K562 (cell line): ENCODE data around the gene RUVBL2. TPM values are rescaled to one million over a fixed set of nuclear protein-coding genes. Genes with fewer than 3 reads are reported as not detected.
A peak's percentile ranks its signal among the peaks of the same experiment; 100 is the strongest.

Experiments used
- ATAC-seq: fragments of 200-7000 bp; cut with Tn5 transposase; 3 replicates; pipeline ENCODE4 v1.9.1; 2020; ENCODE audit warnings: moderate library complexity
- BruUV-seq: library from RNA; stranded (reverse); fragments of 400-500 nt; replicated peaks from 2 replicates; lab custom pipeline; 2021; lab: Mats Ljungman, UMichigan
- CTCF ChIA-PET: fragments of 300-600 bp; formaldehyde crosslinking; extraction: SDS; loops from one replicate; lab custom pipeline; 2021; ENCODE audit warnings: low intra/inter-chr PET ratio; lab: Yijun Ruan, JAX
- POLR2A ChIA-PET: fragments of 300-600, 350-650 bp; sonication (Branson Sonifier 250); formaldehyde crosslinking; extraction: SDS; loops from one replicate; lab custom pipeline; 2021; ENCODE audit warnings: antibody characterized with exemption, inconsistent platforms; lab: Yijun Ruan, JAX
- DNase-seq, 4 experiments: peaks; one replicate each; pipeline versions ENCODE4 v3.0.0 to v3.0.0-alpha.2; 2011 to 2018; ENCODE audit warnings: low spot score in 3 of 4, mixed read lengths in 3 of 4; ENCODE audit errors: extremely low read depth in 1 of 4
- FAIRE-seq: peaks from 2 replicates; lab custom pipeline; 2011; peaks lifted over from hg19 to GRCh38; lab: Jason Lieb, UNC
- H2AFZ ChIP-seq: 2 replicates; pipeline ENCODE4 v1.6.0; 2011; ENCODE audit warnings: low read depth, low read length, control low read depth, inconsistent platforms
- H3K27ac ChIP-seq: fragments of 200-600 bp; 3 replicates; pipeline ENCODE4 v1.8.0; 2011; ENCODE audit warnings: low read depth, mild to moderate bottlenecking, control low read depth, inconsistent platforms, low read length, moderate library complexity, mixed read lengths; ENCODE audit errors: extremely low read depth
- H3K27me3 ChIP-seq, 2 experiments: fragments of 300-600 bp in 1 of 2; 2 replicates in 1 of 2; 3 replicates in 1 of 2; pipeline versions ENCODE4 v1.6.0 to v1.8.0; 2011; ENCODE audit warnings: inconsistent platforms in 2 of 2, low read length in 2 of 2, mild to moderate bottlenecking in 1 of 2, mixed read lengths in 1 of 2, moderate library complexity in 1 of 2; ENCODE audit not compliant: control insufficient read depth in 2 of 2, insufficient read depth in 2 of 2
- H3K36me3 ChIP-seq: fragments of 300-600 bp; 3 replicates; pipeline ENCODE4 v1.8.0; 2011; ENCODE audit warnings: mild to moderate bottlenecking, low read length, inconsistent platforms; ENCODE audit not compliant: control insufficient read depth, insufficient read depth
- H3K4me1 ChIP-seq, 2 experiments: fragments of 200-600 bp in 1 of 2; replicated peaks in 1 of 2; 2 replicates in 1 of 2; 3 replicates in 1 of 2; pipeline versions ENCODE4 v1.5.1 to v1.8.0; 2011; ENCODE audit warnings: inconsistent platforms in 2 of 2, low read length in 2 of 2, mild to moderate bottlenecking in 1 of 2, mixed read lengths in 1 of 2, moderate library complexity in 1 of 2; ENCODE audit not compliant: control insufficient read depth in 2 of 2, insufficient read depth in 2 of 2
- H3K4me2 ChIP-seq: 2 replicates; pipeline ENCODE4 v1.6.1; 2011; ENCODE audit warnings: low read length, control low read depth, inconsistent platforms, mixed read lengths; ENCODE audit not compliant: insufficient read depth
- H3K4me3 ChIP-seq: fragments of 200-600 bp; sonication (generic), shearing (Covaris generic); 2 replicates; pipeline ENCODE4 v1.5.1; 2016; ENCODE audit warnings: control low read depth, inconsistent platforms
- H3K79me2 ChIP-seq: fragments of 200-600 bp; 3 replicates; pipeline ENCODE4 v1.8.0; 2011; ENCODE audit warnings: low read length, inconsistent platforms; ENCODE audit not compliant: control insufficient read depth, insufficient read depth
- H3K9ac ChIP-seq, 2 experiments: 2 replicates each; pipeline versions ENCODE4 v1.6.0 to v1.6.1; 2011; ENCODE audit warnings: low read depth in 2 of 2, low read length in 2 of 2, control low read depth in 1 of 2, inconsistent platforms in 1 of 2, mild to moderate bottlenecking in 1 of 2, mixed read lengths in 1 of 2; ENCODE audit not compliant: insufficient read depth in 1 of 2
- H3K9me1 ChIP-seq: one replicate; pipeline ENCODE4 v1.6.0; 2011; ENCODE audit warnings: inconsistent platforms, mild to moderate bottlenecking, low read length, moderate library complexity; ENCODE audit not compliant: control insufficient read depth, insufficient read depth
- H3K9me3 ChIP-seq: replicated peaks from 2 replicates; pipeline ENCODE4 v1.5.1; 2011; ENCODE audit warnings: low read depth, low read length, inconsistent platforms; ENCODE audit not compliant: control insufficient read depth, insufficient read depth
- H4K20me1 ChIP-seq: replicated peaks from 2 replicates; pipeline ENCODE4 v1.6.1; 2011; ENCODE audit warnings: low read length, inconsistent platforms, mixed read lengths; ENCODE audit not compliant: control insufficient read depth, insufficient read depth
- COPS2 ChIP-seq: fragments of 450-650 bp; conservative IDR thresholded peaks from 2 replicates; pipeline ENCODE4 v1.6.1; 2016; ENCODE audit warnings: mild to moderate bottlenecking, moderate library complexity
- E2F3 ChIP-seq: fragments of 250-450 bp; sonication (Bioruptor Pico); IDR thresholded peaks from 2 replicates; pipeline ENCODE4 v1.4.0; 2020; ENCODE audit warnings: mild to moderate bottlenecking
- EP300 ChIP-seq: IDR thresholded peaks from 2 replicates; pipeline ENCODE4 v1.6.1; 2012; ENCODE audit warnings: low read length, improper control_type of control experiment
- FUS ChIP-seq: fragments of 200-400 bp; formaldehyde crosslinking; optimal IDR thresholded peaks from 2 replicates; pipeline ENCODE3; 2017; ENCODE audit warnings: low read depth, low read length
- GTF2A2 ChIP-seq: IDR thresholded peaks from 2 replicates; pipeline ENCODE4 v1.6.1; 2016; ENCODE audit warnings: mild to moderate bottlenecking, missing genetic modification characterization, missing compliant biosample characterization
- ILK ChIP-seq: fragments of 450-650 bp; IDR thresholded peaks from 2 replicates; pipeline ENCODE4 v1.6.1; 2016; ENCODE audit warnings: missing genetic modification characterization, low read depth, mild to moderate bottlenecking, missing compliant biosample characterization, moderate library complexity, borderline replicate concordance
- KDM5B ChIP-seq: fragments of 200-600 bp; sonication (generic); IDR thresholded peaks from 2 replicates; pipeline ENCODE4 v1.6.1; 2012; ENCODE audit warnings: low read depth, mild to moderate bottlenecking, moderate library complexity, low read length, control low read depth, inconsistent platforms; ENCODE audit not compliant: insufficient replicate concordance
- LEF1 ChIP-seq: fragments of 450-650 bp; IDR thresholded peaks from 2 replicates; pipeline ENCODE4 v1.6.1; 2016; ENCODE audit warnings: mild to moderate bottlenecking
- PTRF ChIP-seq: fragments of 450-650 bp; IDR thresholded peaks from 2 replicates; pipeline ENCODE4 v1.6.1; 2016; ENCODE audit warnings: mild to moderate bottlenecking, missing genetic modification characterization, missing compliant biosample characterization
- SMARCC2 ChIP-seq: fragments of 450-650 bp; IDR thresholded peaks from 2 replicates; pipeline ENCODE4 v1.6.1; 2017; ENCODE audit warnings: antibody characterized with exemption, moderate library complexity, mild to moderate bottlenecking, low read depth
- SPI1 ChIP-seq: IDR thresholded peaks from 2 replicates; pipeline ENCODE4 v1.6.1; 2011; ENCODE audit warnings: low read depth, low read length, control low read depth, borderline replicate concordance
- STAT5A ChIP-seq: IDR thresholded peaks from 2 replicates; pipeline ENCODE4 v1.6.1; 2012; ENCODE audit warnings: low read length, inconsistent platforms, borderline replicate concordance
- YBX1 ChIP-seq: fragments of 450-650 bp; IDR thresholded peaks from 2 replicates; pipeline ENCODE4 v1.7.1; 2016; ENCODE audit warnings: mild to moderate bottlenecking
- ZFPM2 ChIP-seq: fragments of 250-450 bp; sonication (Bioruptor Pico); IDR thresholded peaks from 2 replicates; pipeline ENCODE4 v1.5.1; 2022; ENCODE audit warnings: mild to moderate bottlenecking
- ZNF589 ChIP-seq: fragments of 200-800 bp; sonication (Bioruptor generic); IDR thresholded peaks from 2 replicates; pipeline ENCODE4 v1.6.1; 2016; ENCODE audit warnings: low read depth, missing genetic modification characterization, missing compliant biosample characterization
- WGBS: fragments of 100-300 bp; shearing (Covaris generic); methylation state at CpG from one replicate; pipeline ENCODE4 v1.1.6; 2016; ENCODE audit warnings: low coverage, mixed read lengths; ENCODE audit not compliant: insufficient coverage; ENCODE audit errors: missing lambda C conversion rate; 5-methylcytosine and 5-hydroxymethylcytosine counted together
- in situ Hi-C: fragments of 300-500 bp; cut with MboI; formaldehyde crosslinking; loops from 4 replicates; pipeline ENCODE4 v1.15.0; 2018; ENCODE audit warnings: inconsistent platforms, mixed read lengths
- intact Hi-C: fragments of 100-400 bp; cut with micrococcal nuclease; formaldehyde crosslinking; loops from 2 replicates; pipeline ENCODE4 v1.14.2; 2022
- polyA plus RNA-seq, 8 experiments: library from polyadenylated mRNA; depleted of rRNA in 4 of 8; stranded (reverse) in 5 of 8; unstranded in 3 of 8; fragments of >200 nt; fragmentation: Nextera tagmentation in 2 of 8; fragmentation: Illumina TruSeq in 1 of 8; extraction: Ambion mirVana in 2 of 8; extraction: Trizol in 1 of 8; gene quantifications; 2 replicates each; pipeline versions ENCODE4 v1.2.1 to v1.2.3, GENCODE V29; 2011 to 2014; ENCODE audit warnings: inconsistent platforms in 1 of 8, missing spikeins in 1 of 8
- total RNA-seq, 7 experiments: library from RNA; depleted of rRNA in 6 of 7; stranded (reverse); fragments of >200 nt in 6 of 7; fragmentation: Illumina TruSeq in 2 of 7; extraction: Trizol in 2 of 7; gene quantifications; 2 replicates each; pipeline versions ENCODE4 v1.2.1 to v1.2.3, GENCODE V29; 2011 to 2021; ENCODE audit warnings: low replicate concordance in 1 of 7

The RUVBL2 gene
- total and polyA plus RNA-seq, 9 of the 15 experiments (the other 6 are each of a cell fraction or from before 2014, with no cell fraction given) = 71.4 to 453 (median 237) TPM

DNA sequence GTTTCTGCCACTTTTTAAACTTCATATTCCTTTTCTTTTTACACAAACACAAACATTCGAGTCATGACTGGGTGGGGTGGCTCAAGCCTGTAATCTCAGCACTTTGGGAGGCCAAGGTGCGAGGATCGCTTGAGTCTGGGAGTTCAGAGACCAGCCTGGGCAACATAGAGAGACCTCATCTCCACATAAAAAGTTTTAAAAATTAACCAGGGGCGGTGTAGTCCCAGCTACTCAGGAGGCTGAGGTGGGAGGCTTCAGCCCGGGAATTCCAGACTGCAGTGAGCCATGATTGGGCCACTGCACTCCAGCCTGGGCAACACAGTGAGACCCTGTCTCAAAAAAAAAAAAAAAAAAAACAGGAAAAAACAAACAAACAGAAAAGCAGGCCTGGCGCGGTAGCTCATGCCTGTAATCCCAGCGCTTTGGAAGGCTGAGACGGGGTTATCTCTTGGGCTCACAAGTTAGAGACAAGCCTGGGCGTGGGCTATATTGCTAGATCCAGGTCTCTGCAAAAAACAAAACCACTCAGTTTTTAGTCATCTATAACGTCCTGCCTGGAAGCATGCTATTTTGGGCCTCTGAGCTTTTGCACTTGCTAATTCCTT is 39.6 kb upstream of the RUVBL2 start:
- H3K27me3 ChIP-seq = no peaks in the 10 kb centered on the region
- H3K27ac ChIP-seq = peak overlapping the region; percentile 77
- ChIA-PET POLR2A (interaction anchor here (0.6 to 3.6 kb wide), 12 partner anchors 8 to 322 kb away, joined by 3 to 48 read pairs (median 4); partner anchors contain the start of genes DHDH, FTL and PPP1R15A), CTCF (no interaction called here)
- H3K4me1 ChIP-seq = peaks cover 31 to 38% of the 10 kb centered on the region in 2 experiments; a peak in 4 of 5 replicates
- H3K4me2 ChIP-seq = peak overlapping the region; percentile 91
- no peaks in the 10 kb centered on the region for H3K9me3 ChIP-seq
- in situ Hi-C loops = no loop called here
- ATAC-seq = peak; percentile 39
- no peak for DNase-seq
- H3K36me3 ChIP-seq = peaks cover 16% of the 10 kb centered on the region
- peak overlapping the region; percentile 92 for H2AFZ ChIP-seq
- intact Hi-C loops = loop anchor here (2.0 kb wide), 1 partner anchor 21 kb away; the partner anchor contains the start of gene DHDH
- no peaks in the 10 kb centered on the region for H4K20me1 ChIP-seq
- H3K4me3 ChIP-seq = peak overlapping the region; percentile 79
- H3K79me2 ChIP-seq = peaks cover 15% of the 10 kb centered on the region
- no peaks in the 10 kb centered on the region for H3K9me1 ChIP-seq
- 21% methylated on average over 11 of the region's 11 CpGs for WGBS
- peak overlapping the region; percentile 53 to 83; a peak in 3 of 4 replicates for H3K9ac ChIP-seq
- no peak for FAIRE-seq
- BruUV-seq = TSS peak; percentile 59
- TF ChIP-seq SPI1 (no peak), ZNF589 (CRISPR knock-in tag) (no peak), EP300 (no peak), SMARCC2 (0 out of 2 replicates have a peak, but pooled peaks have one; percentile 24), COPS2 (no peak), GTF2A2 (no peak), YBX1 (no peak), E2F3 (CRISPR knock-in tag) (no peak), LEF1 (no peak), STAT5A (no peak), FUS (no peak), KDM5B (no peak), PTRF (tag) (no peak), ILK (tag) (no peak), ZFPM2 (CRISPR knock-in tag) (no peak)
